B cell (primary cell): Measurements from ENCODE around the gene RPL19. TPM values are rescaled to one million over a fixed set of nuclear protein-coding genes. Genes with fewer than 3 reads are reported as not detected.
A peak's percentile ranks its signal among the peaks of the same experiment; 100 is the strongest.

Experiments
- ATAC-seq: fragments of 200-7000 bp; cut with Tn5 transposase; one replicate; pipeline ENCODE4 v1.10.0; 2021; ENCODE audit warnings: low read depth, mild to moderate bottlenecking, moderate number of reproducible peaks, moderate library complexity
- CTCF ChIA-PET: fragments of 350-600 bp; sonication (Branson Sonifier 250); formaldehyde crosslinking; loops from one replicate; lab custom pipeline; 2021; ENCODE audit warnings: antibody characterized with exemption, inconsistent platforms; lab: Charles Lee
- POLR2A ChIA-PET: fragments of 350-600 bp; sonication (Branson Sonifier 250); formaldehyde crosslinking; loops from one replicate; lab custom pipeline; 2021; ENCODE audit warnings: antibody characterized with exemption; lab: Charles Lee
- DNase-seq: peaks from one replicate; pipeline ENCODE4 v3.0.0; 2013
- H2AFZ ChIP-seq: 2 replicates; pipeline ENCODE4 v1.6.1; 2012; ENCODE audit warnings: mild to moderate bottlenecking, low read depth, low read length; ENCODE audit not compliant: insufficient read depth, poor library complexity, severe bottlenecking
- H3K27ac ChIP-seq, 2 donors: 1 replicate in 1 of 2; 2 replicates in 1 of 2; pipeline ENCODE4 v1.5.1; 2012 to 2013; ENCODE audit warnings: low read length in 2 of 2, mild to moderate bottlenecking in 2 of 2, moderate library complexity in 1 of 2
- H3K27me3 ChIP-seq, 4 experiments: fragments of 200-600 bp in 1 of 4; sonication (generic) in 1 of 4; replicated peaks in 1 of 4; 1 replicate in 2 of 4; 2 replicates in 2 of 4; pipeline versions ENCODE4 v1.6.1 to v1.7.0; 2013 to 2016; ENCODE audit warnings: low read length in 3 of 4, mild to moderate bottlenecking in 2 of 4, mixed read lengths in 1 of 4, moderate library complexity in 1 of 4; ENCODE audit not compliant: insufficient read depth in 4 of 4, control insufficient read depth in 3 of 4; ENCODE audit errors: control extremely low read depth in 1 of 4
- H3K36me3 ChIP-seq, 2 experiments: replicated peaks in 1 of 2; 1 replicate in 1 of 2; 2 replicates in 1 of 2; pipeline versions ENCODE4 v1.6.1 to v1.7.1; 2013; ENCODE audit warnings: low read length in 1 of 2; ENCODE audit not compliant: insufficient read depth in 2 of 2, control insufficient read depth in 1 of 2; ENCODE audit errors: control extremely low read depth in 1 of 2, extremely low read depth in 1 of 2
- H3K4me1 ChIP-seq, 2 donors: fragments of 200-600 bp in 1 of 2; sonication (generic) in 1 of 2; 1 replicate in 1 of 2; 2 replicates in 1 of 2; pipeline versions ENCODE4 v1.5.1 to v1.6.1; 2013 to 2017; ENCODE audit warnings: low read length in 2 of 2; ENCODE audit not compliant: control insufficient read depth in 2 of 2, insufficient read depth in 2 of 2
- H3K4me2 ChIP-seq: replicated peaks from 2 replicates; pipeline ENCODE3; 2012; ENCODE audit warnings: mild to moderate bottlenecking, low read depth, low read length; ENCODE audit not compliant: poor library complexity, severe bottlenecking
- H3K4me3 ChIP-seq, 5 experiments: fragments of 200-600 bp in 1 of 5; sonication (generic) in 1 of 5; 1 replicate in 3 of 5; 2 replicates in 2 of 5; pipeline versions ENCODE4 v1.5.1 to v1.7.0; 2011 to 2016; ENCODE audit warnings: low read length in 4 of 5, mild to moderate bottlenecking in 4 of 5, low read depth in 2 of 5, control low read depth in 1 of 5, moderate library complexity in 1 of 5; ENCODE audit not compliant: insufficient read depth in 1 of 5; ENCODE audit errors: control extremely low read depth in 1 of 5, extremely low read depth in 1 of 5
- H3K79me2 ChIP-seq: fragments of 200-600 bp; sonication (generic); one replicate; pipeline ENCODE4 v1.6.0; 2016; ENCODE audit warnings: low read length; ENCODE audit not compliant: control insufficient read depth, insufficient read depth
- H3K9ac ChIP-seq: fragments of 200-600 bp; sonication (generic); 2 replicates; pipeline ENCODE4 v1.6.1; 2017; ENCODE audit warnings: mild to moderate bottlenecking, low read length, moderate library complexity
- H3K9me3 ChIP-seq, 3 donors: one replicate each; pipeline versions ENCODE4 v1.6.1 to v1.7.1; 2013; ENCODE audit warnings: low read length in 2 of 3; ENCODE audit not compliant: control insufficient read depth in 2 of 3, insufficient read depth in 1 of 3; ENCODE audit errors: control extremely low read depth in 1 of 3
- H4K20me1 ChIP-seq: 2 replicates; pipeline ENCODE4 v1.6.0; 2012; ENCODE audit warnings: mild to moderate bottlenecking, low read length; ENCODE audit not compliant: insufficient read depth, control insufficient read depth, poor library complexity, severe bottlenecking
- H3K27ac Mint-ChIP-seq: one replicate; pipeline ENCODE4 v1.8.0; 2021; ENCODE audit warnings: mixed read lengths
- H3K27me3 Mint-ChIP-seq: one replicate; pipeline ENCODE4 v1.8.0; 2021; ENCODE audit warnings: mixed read lengths
- H3K4me1 Mint-ChIP-seq: one replicate; pipeline ENCODE4 v1.8.0; 2021; ENCODE audit warnings: mixed read lengths
- H3K4me3 Mint-ChIP-seq: one replicate; pipeline ENCODE4 v1.8.0; 2021; ENCODE audit warnings: mixed read lengths
- H3K9me3 Mint-ChIP-seq: one replicate; pipeline ENCODE4 v1.8.0; 2022; ENCODE audit warnings: mixed read lengths; ENCODE audit not compliant: insufficient read depth
- CTCF ChIP-seq: fragments of 200-600 bp; IDR thresholded peaks from one replicate; pipeline ENCODE4 v1.8.0; 2022; ENCODE audit warnings: antibody characterized with exemption, mild to moderate bottlenecking
- EZH2 ChIP-seq: IDR thresholded peaks from 2 replicates; pipeline ENCODE4 v1.6.1; 2012; ENCODE audit warnings: borderline replicate concordance, low read depth, mild to moderate bottlenecking, moderate library complexity, low read length; ENCODE audit not compliant: insufficient read depth, poor library complexity, severe bottlenecking
- WGBS: methylation state at CpG from one replicate; pipeline ENCODE4 v1.1.5; 2013; ENCODE audit warnings: missing lambda C conversion rate; ENCODE audit not compliant: insufficient coverage; 5-methylcytosine and 5-hydroxymethylcytosine counted together
- intact Hi-C: fragments of 100-400 bp; cut with micrococcal nuclease; formaldehyde crosslinking; loops from one replicate; pipeline ENCODE4 v1.10.0; 2022
- polyA plus RNA-seq: library from polyadenylated mRNA; depleted of rRNA; stranded (reverse); fragments of >200 nt; gene quantifications from 2 replicates; pipeline ENCODE4 v1.2.3, GENCODE V29; 2012
- total RNA-seq, 2 donors: library from RNA; stranded (reverse); fragments of 120-200 nt in 1 of 2; gene quantifications; 1 replicate in 1 of 2; 2 replicates in 1 of 2; pipeline versions ENCODE4 v1.2.3 to v1.2.4, GENCODE V29; 2013 to 2022

The RPL19 gene
- total and polyA plus RNA-seq, 2 donors (not counting 1 experiment from before 2014, with no cell fraction given): 3,041 to 3,233 TPM

- H3K4me3 Mint-ChIP-seq: no peak overlapping the region
- CTCF ChIA-PET: interaction anchor here (0.6 to 18.9 kb wide), 2 partner anchors 28 to 308 kb away, joined by 3 to 707 read pairs; no protein-coding TSS in a partner anchor
- TF ChIP-seq EZH2 (no peak), CTCF (no peak)
- Histone ChIP-seq H3K36me3 (no peaks in the 10 kb centered on the region), H3K79me2 (no peaks in the 10 kb centered on the region), H3K4me1 (peaks cover 28 to 36% of the 10 kb centered on the region in 2 donors), H3K27ac (no peak overlapping the region), H3K27me3 (peaks cover 0 to 17% (median 4%) of the 10 kb centered on the region in 4 experiments), H3K4me2 (no peak overlapping the region), H4K20me1 (no peaks in the 10 kb centered on the region), H3K9me3 (peaks cover 0 to 3% (median 0%) of the 10 kb centered on the region in 3 donors), H3K9ac (no peak overlapping the region), H2AFZ (no peak overlapping the region), H3K4me3 (no peak overlapping the region)
- no peak overlapping the region for H3K27ac Mint-ChIP-seq
- POLR2A ChIA-PET: interaction anchor here (0.6 kb wide), 1 partner anchor 15 kb away, joined by 4 read pairs; no protein-coding TSS in a partner anchor
- intact Hi-C loops: no loop called here
- ATAC-seq: no peak
- no peak for DNase-seq
- peaks cover 18% of the 10 kb centered on the region for H3K27me3 Mint-ChIP-seq
- 93% methylated on average over 10 of the region's 11 CpGs for WGBS
- peaks cover 28% of the 10 kb centered on the region for H3K4me1 Mint-ChIP-seq
- H3K9me3 Mint-ChIP-seq: no peaks in the 10 kb centered on the region
These were observed 12.2 kb downstream of the RPL19 start for GRCh38 chr17:39212195-39212810.

- no peak for ATAC-seq
- no peaks in the 10 kb centered on the region for H4K20me1 ChIP-seq
- no peak overlapping the region for H3K4me3 ChIP-seq
- H3K4me1 ChIP-seq: peaks cover 25 to 29% of the 10 kb centered on the region in 2 donors
- intact Hi-C loops: no loop called here
- peaks cover 25% of the 10 kb centered on the region for H3K4me1 Mint-ChIP-seq
- no peak overlapping the region for H2AFZ ChIP-seq
- CTCF ChIA-PET: interaction anchor here (0.6 to 18.9 kb wide), 2 partner anchors 27 to 308 kb away, joined by 3 to 707 read pairs; no protein-coding TSS in a partner anchor
- no peak overlapping the region for H3K4me3 Mint-ChIP-seq
- H3K27ac Mint-ChIP-seq: peak overlapping the region; percentile 37
- no peak for TF ChIP-seq EZH2
- TF ChIP-seq CTCF: no peak
- H3K9me3 Mint-ChIP-seq: no peaks in the 10 kb centered on the region
- no peaks in the 10 kb centered on the region for H3K36me3 ChIP-seq
- no peaks in the 10 kb centered on the region for H3K79me2 ChIP-seq
- peaks cover 0 to 18% (median 4%) of the 10 kb centered on the region in 4 experiments for H3K27me3 ChIP-seq
- H3K27me3 Mint-ChIP-seq: peaks cover 18% of the 10 kb centered on the region
- POLR2A ChIA-PET: no interaction called here
- DNase-seq: no peak
- H3K27ac ChIP-seq: no peak overlapping the region
- no peak overlapping the region for H3K9ac ChIP-seq
- 92% methylated on average over 15 of the region's 16 CpGs for WGBS
- H3K9me3 ChIP-seq: peaks cover 0 to 3% (median 0%) of the 10 kb centered on the region in 3 donors
- H3K4me2 ChIP-seq: no peak overlapping the region
These were observed 12.9 kb downstream of the RPL19 start for GRCh38 chr17:39212841-39213480.
